Heart left ventricle (tissue), 16 donors: Measurements from ENCODE around the gene ICA1. TPM values are rescaled to one million over a fixed set of nuclear protein-coding genes. Genes with fewer than 3 reads are reported as not detected.

Experiments
- ATAC-seq, 4 donors: fragments of 200-7000 bp; cut with Tn5 transposase; one replicate each; pipeline ENCODE4 v1.9.1; 2020 to 2022; ENCODE audit warnings: moderate library complexity in 4 of 4, mild to moderate bottlenecking in 3 of 4, moderate number of reproducible peaks in 1 of 4
- DNase-seq, 5 donors: peaks; one replicate each; pipeline ENCODE4 v3.0.0-alpha.2; 2020
- H3K27ac ChIP-seq, 12 donors: fragments of 200-600 bp; sonication (generic) in 4 of 12; one replicate each; pipeline versions ENCODE4 v1.5.0 to v1.8.0; 2016 to 2022; ENCODE audit warnings: mild to moderate bottlenecking in 2 of 12
- H3K27me3 ChIP-seq, 9 donors: fragments of 200-600 bp; sonication (generic) in 2 of 9; one replicate each; pipeline versions ENCODE4 v1.5.1 to v1.8.0; 2016 to 2022; ENCODE audit warnings: mild to moderate bottlenecking in 3 of 9
- H3K36me3 ChIP-seq, 9 donors: fragments of 200-600 bp; sonication (generic) in 2 of 9; one replicate each; pipeline versions ENCODE4 v1.5.0 to v1.8.0; 2018 to 2022; ENCODE audit warnings: mild to moderate bottlenecking in 2 of 9
- H3K4me1 ChIP-seq, 12 donors: fragments of 200-600 bp; sonication (generic) in 4 of 12; one replicate each; pipeline versions ENCODE4 v1.5.0 to v1.8.0; 2016 to 2022; ENCODE audit warnings: mild to moderate bottlenecking in 3 of 12
- H3K4me3 ChIP-seq, 12 donors: fragments of 200-600 bp; sonication (generic) in 4 of 12; one replicate each; pipeline versions ENCODE4 v1.5.0 to v1.8.0; 2017 to 2022; ENCODE audit warnings: mild to moderate bottlenecking in 9 of 12, moderate library complexity in 4 of 12
- H3K9me3 ChIP-seq, 12 donors: fragments of 200-600 bp; sonication (generic) in 4 of 12; one replicate each; pipeline versions ENCODE4 v1.5.0 to v1.8.0; 2016 to 2022; ENCODE audit warnings: mild to moderate bottlenecking in 1 of 12
- CTCF ChIP-seq, 12 donors: fragments of 200-600 bp; sonication (generic) in 4 of 12; IDR thresholded peaks; one replicate each; pipeline versions ENCODE4 v1.5.0 to v1.8.0; 2018 to 2022; ENCODE audit warnings: antibody characterized with exemption in 12 of 12, mild to moderate bottlenecking in 5 of 12
- POLR2A ChIP-seq, 2 donors: fragments of 450-650 bp; IDR thresholded peaks; one replicate each; pipeline ENCODE4 v1.6.1; 2017; ENCODE audit warnings: antibody characterized with exemption in 2 of 2, mild to moderate bottlenecking in 2 of 2, moderate library complexity in 2 of 2
- WGBS, 4 donors: extraction: QIAGEN DNeasy Blood & Tissue Kit in 2 of 4; methylation state at CpG; one replicate each; pipeline versions ENCODE4 v1.1.5 to v1.1.7; 2013 to 2018; 5-methylcytosine and 5-hydroxymethylcytosine counted together
- intact Hi-C, 10 donors: fragments of 100-400 bp; cut with DNase I; formaldehyde crosslinking; loops; one replicate each; pipeline versions ENCODE4 v1.11.1 to v1.14.2; 2022
- polyA plus RNA-seq, 2 donors: library from polyadenylated mRNA; stranded (reverse); fragments of 200-250 nt; gene quantifications; one replicate each; pipeline ENCODE4 v1.2.3, GENCODE V29; 2013
- total RNA-seq, 9 donors: library from RNA; depleted of rRNA in 2 of 9; stranded (reverse); fragments of >200 nt in 2 of 9; fragmentation: NEBNext Ultra II Directional in 3 of 9; extraction: Animal tissue kit (Norgen Biotek cat#: 25700) in 3 of 9; gene quantifications; one replicate each; pipeline versions ENCODE4 v1.1.0 to v1.2.4, GENCODE V29; 2016 to 2023
- donor health status: ischemic (EF 13 %, LVEDD 7.1; RV severe dilation, severe dysfunction).
- donor health status: healthy with polysubstance abuse.
- donor health status: DM: no; HTN: yes; CAD: no.
- donor health status: DM: no; HTN: no; CAD: no.
- donor health status: ischemic (EF 25% LVEDD 6.9; RV normal size, moderate dysfunction).
- donor health status: ischemic (EF 25% LVEDD 5.7; RV mildly dilated, moderate dysfunction).
- donor health status: healthy.
- donor health status: DM: yes; HTN: yes; CAD: no.
- donor health status: ischemic (EF 35%, LVEDD 5.7; RV mildly dilated, moderate dysfunction).
- donor health status: nonischemic (EF 11% LVEDD 7.7; RV severe dilation, severe dysfunction).
- donor health status: DM: yes; HTN: yes; CAD: no.
- donor health status: PGD.
- donor health status: ischemic (EF 29% LVEDD 5.4; RV normal size, mild dysfunction).
- donor health status: nonischemic (EF 23%, LVEDD 6.1; RV moderate dilation, normal function).

The ICA1 gene
- total and polyA plus RNA-seq, 11 donors, result 23.8 to 74.4 (median 54.4) TPM

GRCh38 chr7:8217200-8218068 is 44.5 kb downstream of the ICA1 start:
- H3K36me3 ChIP-seq, result peaks cover 0 to 52% (median 18%) of the 10 kb centered on the region in 9 donors
- intact Hi-C loops, result loop anchor here (5.0 to 10.0 kb wide), 10 partner anchors 80 to 1113 kb away; no protein-coding TSS in a partner anchor
- WGBS, 4 donors, result 49 to 55% (median 52%) methylated on average over 7 of the region's 7 CpGs

GRCh38 chr7:8216334-8216690 is 45.7 kb downstream of the ICA1 start:
- no peak overlapping the region for H3K4me3 ChIP-seq
- H3K9me3 ChIP-seq, result no peaks in the 10 kb centered on the region
- no peaks in the 10 kb centered on the region for H3K27me3 ChIP-seq
- peaks cover 0 to 51% (median 18%) of the 10 kb centered on the region in 9 donors for H3K36me3 ChIP-seq
- TF ChIP-seq CTCF (IDR thresholded peaks at IDR 0.05) (no peak), POLR2A (IDR thresholded peaks at IDR 0.05) (no peak)
- WGBS, 4 donors, result 79 to 92% (median 83%) methylated on average over 3 of the region's 3 CpGs
- H3K4me1 ChIP-seq, result peaks cover 0 to 35% (median 12%) of the 10 kb centered on the region in 12 donors
- ATAC-seq, result no peak
- no peak for DNase-seq
- intact Hi-C loops, result loop anchor here (5.0 to 10.0 kb wide), 10 partner anchors 81 to 1112 kb away; no protein-coding TSS in a partner anchor
- no peak overlapping the region for H3K27ac ChIP-seq

More at GRCh38 chr7:8217200-8218068, 44.5 kb downstream of the ICA1 start:
- no peaks in the 10 kb centered on the region for H3K27me3 ChIP-seq
- ATAC-seq (peak in 2 of 4 donors; percentile 37 to 45), DNase-seq (peak in 1 of 5 donors; percentile 33)
- H3K4me1 ChIP-seq, result peaks cover 0 to 24% (median 7%) of the 10 kb centered on the region in 12 donors
- TF ChIP-seq POLR2A (IDR thresholded peaks at IDR 0.05), result no peak
- TF ChIP-seq CTCF (IDR thresholded peaks at IDR 0.05), result peak; percentile 47 to 90 (median 78)
- H3K9me3 ChIP-seq, result no peaks in the 10 kb centered on the region
- no peak overlapping the region for H3K4me3 ChIP-seq
- no peak overlapping the region for H3K27ac ChIP-seq

- DNase-seq (no peak), ATAC-seq (no peak)
- intact Hi-C loops, result loop anchor here (5.0 to 10.0 kb wide), 10 partner anchors 82 to 1111 kb away; no protein-coding TSS in a partner anchor
- TF ChIP-seq POLR2A (IDR thresholded peaks at IDR 0.05), result no peak
- no peak for TF ChIP-seq CTCF (IDR thresholded peaks at IDR 0.05)
- Histone ChIP-seq H3K9me3 (no peaks in the 10 kb centered on the region), H3K4me1 (peaks cover 0 to 40% (median 13%) of the 10 kb centered on the region in 12 donors), H3K27me3 (no peaks in the 10 kb centered on the region), H3K36me3 (peaks cover 0 to 48% (median 17%) of the 10 kb centered on the region in 9 donors), H3K27ac (peak overlapping the region in 1 of 12 donors; percentile 58), H3K4me3 (no peak overlapping the region)
- WGBS, 4 donors, result 81 to 90% (median 87%) methylated on average over 6 of the region's 6 CpGs
These were observed 46.2 kb downstream of the ICA1 start for GRCh38 chr7:8215648-8216333.
